ENCODE results near the gene LRRC8D.

DNA sequence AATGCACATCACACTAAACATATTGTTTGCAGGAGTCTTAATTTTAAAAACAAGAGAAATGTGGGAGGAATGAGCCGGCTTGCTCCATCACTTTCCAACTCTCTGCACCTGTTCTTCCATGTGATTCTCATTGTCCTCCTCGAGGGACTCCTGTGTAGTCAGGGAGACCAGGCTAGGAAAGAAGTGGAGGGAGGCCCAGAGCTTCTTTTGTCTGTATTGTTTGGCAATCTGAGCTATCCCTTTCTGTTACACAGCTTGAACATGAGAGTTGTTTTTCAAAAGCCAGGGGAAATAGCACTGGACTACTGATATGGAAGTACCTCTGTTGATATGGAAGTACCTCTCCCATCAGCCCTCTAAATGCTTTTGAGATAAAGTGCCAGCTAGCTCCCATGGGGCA, 18.8 kb upstream of the LRRC8D start:
- no peak for TF ChIP-seq EZH2phosphoT487 (IDR thresholded peaks at IDR 0.05; ENCODE audit: unreplicated experiment)
- no peak for TF ChIP-seq CREB1 (CRISPR knock-in tag; IDR thresholded peaks at IDR 0.05; ENCODE audit: low read depth)
- TF ChIP-seq, protein P1, sequence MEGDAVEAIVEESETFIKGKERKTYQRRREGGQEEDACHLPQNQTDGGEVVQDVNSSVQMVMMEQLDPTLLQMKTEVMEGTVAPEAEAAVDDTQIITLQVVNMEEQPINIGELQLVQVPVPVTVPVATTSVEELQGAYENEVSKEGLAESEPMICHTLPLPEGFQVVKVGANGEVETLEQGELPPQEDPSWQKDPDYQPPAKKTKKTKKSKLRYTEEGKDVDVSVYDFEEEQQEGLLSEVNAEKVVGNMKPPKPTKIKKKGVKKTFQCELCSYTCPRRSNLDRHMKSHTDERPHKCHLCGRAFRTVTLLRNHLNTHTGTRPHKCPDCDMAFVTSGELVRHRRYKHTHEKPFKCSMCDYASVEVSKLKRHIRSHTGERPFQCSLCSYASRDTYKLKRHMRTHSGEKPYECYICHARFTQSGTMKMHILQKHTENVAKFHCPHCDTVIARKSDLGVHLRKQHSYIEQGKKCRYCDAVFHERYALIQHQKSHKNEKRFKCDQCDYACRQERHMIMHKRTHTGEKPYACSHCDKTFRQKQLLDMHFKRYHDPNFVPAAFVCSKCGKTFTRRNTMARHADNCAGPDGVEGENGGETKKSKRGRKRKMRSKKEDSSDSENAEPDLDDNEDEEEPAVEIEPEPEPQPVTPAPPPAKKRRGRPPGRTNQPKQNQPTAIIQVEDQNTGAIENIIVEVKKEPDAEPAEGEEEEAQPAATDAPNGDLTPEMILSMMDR (conservative IDR thresholded peaks at IDR 0.05; ENCODE audit: low read depth in 2 of 2), result no peak
- TF ChIP-seq JUNB (IDR thresholded peaks at IDR 0.05; ENCODE audit: unreplicated experiment), result no peak
- TF ChIP-seq EZH2 (IDR thresholded peaks at IDR 0.05; ENCODE audit: low read depth, unreplicated experiment), result no peak
- no peak for TF ChIP-seq POLR2AphosphoS5 (IDR thresholded peaks at IDR 0.05; ENCODE audit: low read depth)
- TF ChIP-seq, protein P2, sequence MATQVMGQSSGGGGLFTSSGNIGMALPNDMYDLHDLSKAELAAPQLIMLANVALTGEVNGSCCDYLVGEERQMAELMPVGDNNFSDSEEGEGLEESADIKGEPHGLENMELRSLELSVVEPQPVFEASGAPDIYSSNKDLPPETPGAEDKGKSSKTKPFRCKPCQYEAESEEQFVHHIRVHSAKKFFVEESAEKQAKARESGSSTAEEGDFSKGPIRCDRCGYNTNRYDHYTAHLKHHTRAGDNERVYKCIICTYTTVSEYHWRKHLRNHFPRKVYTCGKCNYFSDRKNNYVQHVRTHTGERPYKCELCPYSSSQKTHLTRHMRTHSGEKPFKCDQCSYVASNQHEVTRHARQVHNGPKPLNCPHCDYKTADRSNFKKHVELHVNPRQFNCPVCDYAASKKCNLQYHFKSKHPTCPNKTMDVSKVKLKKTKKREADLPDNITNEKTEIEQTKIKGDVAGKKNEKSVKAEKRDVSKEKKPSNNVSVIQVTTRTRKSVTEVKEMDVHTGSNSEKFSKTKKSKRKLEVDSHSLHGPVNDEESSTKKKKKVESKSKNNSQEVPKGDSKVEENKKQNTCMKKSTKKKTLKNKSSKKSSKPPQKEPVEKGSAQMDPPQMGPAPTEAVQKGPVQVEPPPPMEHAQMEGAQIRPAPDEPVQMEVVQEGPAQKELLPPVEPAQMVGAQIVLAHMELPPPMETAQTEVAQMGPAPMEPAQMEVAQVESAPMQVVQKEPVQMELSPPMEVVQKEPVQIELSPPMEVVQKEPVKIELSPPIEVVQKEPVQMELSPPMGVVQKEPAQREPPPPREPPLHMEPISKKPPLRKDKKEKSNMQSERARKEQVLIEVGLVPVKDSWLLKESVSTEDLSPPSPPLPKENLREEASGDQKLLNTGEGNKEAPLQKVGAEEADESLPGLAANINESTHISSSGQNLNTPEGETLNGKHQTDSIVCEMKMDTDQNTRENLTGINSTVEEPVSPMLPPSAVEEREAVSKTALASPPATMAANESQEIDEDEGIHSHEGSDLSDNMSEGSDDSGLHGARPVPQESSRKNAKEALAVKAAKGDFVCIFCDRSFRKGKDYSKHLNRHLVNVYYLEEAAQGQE (IDR thresholded peaks at IDR 0.05; ENCODE audit: unreplicated experiment), result no peak
- TF ChIP-seq NANOG (IDR thresholded peaks at IDR 0.05; ENCODE audit: borderline replicate concordance), result no peak
- no peak for TF ChIP-seq STAT1 (IDR thresholded peaks at IDR 0.05; ENCODE audit: unreplicated experiment)
- TF ChIP-seq, protein P3, sequence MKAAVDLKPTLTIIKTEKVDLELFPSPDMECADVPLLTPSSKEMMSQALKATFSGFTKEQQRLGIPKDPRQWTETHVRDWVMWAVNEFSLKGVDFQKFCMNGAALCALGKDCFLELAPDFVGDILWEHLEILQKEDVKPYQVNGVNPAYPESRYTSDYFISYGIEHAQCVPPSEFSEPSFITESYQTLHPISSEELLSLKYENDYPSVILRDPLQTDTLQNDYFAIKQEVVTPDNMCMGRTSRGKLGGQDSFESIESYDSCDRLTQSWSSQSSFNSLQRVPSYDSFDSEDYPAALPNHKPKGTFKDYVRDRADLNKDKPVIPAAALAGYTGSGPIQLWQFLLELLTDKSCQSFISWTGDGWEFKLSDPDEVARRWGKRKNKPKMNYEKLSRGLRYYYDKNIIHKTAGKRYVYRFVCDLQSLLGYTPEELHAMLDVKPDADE (IDR thresholded peaks at IDR 0.05), result no peak
- no peak for TF ChIP-seq ZNF331 (CRISPR knock-in tag; IDR thresholded peaks at IDR 0.05; ENCODE audit: low read depth)
- no peak for TF ChIP-seq ZNF114 (CRISPR knock-in tag; IDR thresholded peaks at IDR 0.05)
